ENCODE results near the gene SYT8. TPM values are rescaled to one million over a fixed set of nuclear protein-coding genes. Genes with fewer than 3 reads are reported as not detected.

SYT8 gene
- total RNA-seq, 1 donor from 2014 or later: 0.53 TPM

GRCh38 chr11:1825039-1825740 lies 9.6 kb upstream of the SYT8 start:
- peak; percentile 71 for TF ChIP-seq CTCF (IDR thresholded peaks at IDR 0.05; ENCODE audit: insufficient read depth, low read length, severe bottlenecking)
- H3K4me3 ChIP-seq (ENCODE audit: low read depth, low read length): no peak overlapping the region
- H3K27me3 ChIP-seq (ENCODE audit: control insufficient read depth, insufficient read depth, low read length): no peaks in the 10 kb centered on the region
- DNase-seq (ENCODE audit: low read depth) (no peak), FAIRE-seq (no peak)
- no peaks in the 10 kb centered on the region for H3K36me3 ChIP-seq (ENCODE audit: control insufficient read depth, insufficient read depth, low read length)

- DNase-seq (ENCODE audit: low read depth): no peak
- H3K4me3 ChIP-seq (ENCODE audit: low read depth, low read length): no peak overlapping the region
- no peak for FAIRE-seq
- H3K27me3 ChIP-seq (ENCODE audit: control insufficient read depth, insufficient read depth, low read length): no peaks in the 10 kb centered on the region
- TF ChIP-seq CTCF (IDR thresholded peaks at IDR 0.05; ENCODE audit: insufficient read depth, low read length, severe bottlenecking): no peak
- no peaks in the 10 kb centered on the region for H3K36me3 ChIP-seq (ENCODE audit: control insufficient read depth, insufficient read depth, low read length)
These were observed 8.9 kb upstream of the SYT8 start for GRCh38 chr11:1825785-1826451.

- no peak overlapping the region for H3K4me3 ChIP-seq (ENCODE audit: low read depth, low read length)
- no peaks in the 10 kb centered on the region for H3K27me3 ChIP-seq (ENCODE audit: control insufficient read depth, insufficient read depth, low read length)
- TF ChIP-seq CTCF (IDR thresholded peaks at IDR 0.05; ENCODE audit: insufficient read depth, low read length, severe bottlenecking): peak; percentile 68
- H3K36me3 ChIP-seq (ENCODE audit: control insufficient read depth, insufficient read depth, low read length): no peaks in the 10 kb centered on the region
- FAIRE-seq (no peak), DNase-seq (ENCODE audit: low read depth) (peak; percentile 56)
These were observed 8.2 kb upstream of the SYT8 start for GRCh38 chr11:1826552-1827094.

GRCh38 chr11:1827095-1827813 lies 7.5 kb upstream of the SYT8 start:
- Histone ChIP-seq H3K36me3 (ENCODE audit: control insufficient read depth, insufficient read depth, low read length) (no peaks in the 10 kb centered on the region), H3K4me3 (ENCODE audit: low read depth, low read length) (no peak overlapping the region), H3K27me3 (ENCODE audit: control insufficient read depth, insufficient read depth, low read length) (no peaks in the 10 kb centered on the region)
- no peak for TF ChIP-seq CTCF (IDR thresholded peaks at IDR 0.05; ENCODE audit: insufficient read depth, low read length, severe bottlenecking)
- FAIRE-seq (no peak), DNase-seq (ENCODE audit: low read depth) (peak; percentile 64)

- Histone ChIP-seq H3K27me3 (ENCODE audit: control insufficient read depth, insufficient read depth, low read length) (no peaks in the 10 kb centered on the region), H3K36me3 (ENCODE audit: control insufficient read depth, insufficient read depth, low read length) (no peaks in the 10 kb centered on the region), H3K4me3 (ENCODE audit: low read depth, low read length) (no peak overlapping the region)
- FAIRE-seq (no peak), DNase-seq (ENCODE audit: low read depth) (no peak)
- no peak for TF ChIP-seq CTCF (IDR thresholded peaks at IDR 0.05; ENCODE audit: insufficient read depth, low read length, severe bottlenecking)
These were observed 6.9 kb upstream of the SYT8 start for GRCh38 chr11:1827931-1828330.

All from bronchial epithelial cell (primary cell).